Forelimb muscle (tissue), 1 donor: ENCODE results near the gene ROBO1. TPM values are rescaled to one million over a fixed set of nuclear protein-coding genes. Genes with fewer than 3 reads are reported as not detected.
"Not testable (repeated sequence)": the region's sequence is repeated elsewhere in the genome, so short reads cannot be mapped to it uniquely, and the experiment has no call there.

Source experiments
- DNase-seq: peaks from one replicate; pipeline ENCODE4 v3.0.0-alpha.2; 2013; ENCODE audit warnings: low read depth
- polyA plus RNA-seq: library from polyadenylated mRNA; unstranded; fragments of 120-200 nt; gene quantifications from one replicate; pipeline ENCODE4 v1.2.1, GENCODE V29; 2013; ENCODE audit not compliant: insufficient read length

The ROBO1 gene
- polyA plus RNA-seq, 1 donor, result 35.9 TPM

DNA sequence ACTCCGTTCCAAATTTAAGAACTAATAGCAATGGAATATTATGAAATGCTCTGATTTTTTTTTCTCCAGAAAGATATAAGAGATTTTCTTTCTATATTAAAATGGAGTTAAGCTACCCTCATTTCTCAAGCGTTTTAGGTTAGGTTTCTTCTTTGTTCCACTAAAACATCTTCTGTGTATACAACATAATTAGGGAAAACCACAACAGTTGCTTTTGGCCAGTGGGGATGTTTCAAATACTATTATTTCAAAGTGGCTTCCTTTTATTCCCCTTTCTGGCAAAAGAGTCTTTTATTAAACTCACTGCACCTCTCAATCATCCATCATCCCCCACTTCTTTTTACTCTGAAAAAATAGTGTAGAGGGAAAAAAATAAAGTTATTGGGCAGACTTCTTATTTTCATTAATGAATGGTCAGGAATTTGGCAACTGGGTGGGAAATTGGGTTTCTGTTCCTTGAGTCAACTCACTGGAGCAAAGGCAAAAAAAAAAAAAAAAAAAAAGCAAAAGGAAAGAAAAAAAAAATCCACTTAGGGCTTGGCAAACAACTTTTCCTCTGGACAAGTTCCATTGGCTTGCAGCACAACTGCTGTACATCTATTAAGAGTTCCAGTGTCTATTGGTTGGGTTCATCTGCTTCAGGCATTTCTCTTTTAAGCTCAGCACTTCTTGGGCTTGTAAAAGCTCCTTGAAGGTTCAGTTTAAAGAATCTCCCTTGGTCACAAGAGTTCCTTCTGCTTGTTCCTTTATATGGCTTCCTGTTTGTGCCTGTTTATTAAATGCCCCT is 963.4 kb downstream of the ROBO1 start:
- peak; percentile 83 for DNase-seq

DNA sequence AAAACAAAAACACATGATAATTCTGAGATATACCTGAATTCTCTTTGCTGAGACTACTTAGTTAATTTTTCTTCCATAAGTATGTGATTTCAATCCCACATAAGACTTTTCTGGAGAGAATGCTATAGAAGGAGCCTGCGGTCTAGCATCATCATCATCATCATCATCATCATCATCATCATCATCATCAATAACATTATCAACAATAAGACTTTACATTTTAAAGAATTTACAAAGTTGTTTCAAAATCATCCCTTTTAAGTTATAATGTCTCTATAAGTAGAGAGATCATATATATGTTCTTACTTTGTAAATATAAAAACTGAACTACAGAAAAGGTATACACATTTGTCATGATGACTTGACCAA is 965.3 kb downstream of the ROBO1 start:
- DNase-seq, result no peak

DNA sequence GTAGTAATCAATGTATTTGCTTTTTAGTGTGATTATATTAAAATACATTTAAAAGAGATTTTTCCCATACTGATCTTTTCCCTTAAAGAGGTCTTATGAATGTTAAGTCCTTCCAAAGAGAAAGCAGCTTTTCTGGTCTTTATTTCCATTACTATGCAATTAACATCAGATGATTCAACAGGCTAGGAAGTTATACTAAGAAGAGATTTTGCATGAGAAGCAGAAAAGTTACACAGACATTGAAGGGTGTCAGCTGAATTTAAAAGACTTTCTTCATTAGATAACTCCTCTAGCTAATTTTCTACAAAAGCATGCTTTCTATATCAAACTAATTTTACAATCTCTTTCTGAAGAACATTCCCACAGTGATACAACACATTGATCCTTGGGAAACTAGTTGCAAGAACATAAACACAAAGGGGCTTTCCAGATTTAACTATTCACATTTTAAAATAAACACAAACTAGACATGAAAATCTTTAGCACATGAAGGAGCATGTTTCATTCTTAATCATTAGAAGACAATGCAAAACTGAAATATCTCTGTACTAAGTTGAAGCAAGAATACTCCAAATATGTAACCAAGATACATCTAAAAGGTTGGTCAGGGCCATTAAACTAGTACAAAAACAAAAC is 965.8 kb downstream of the ROBO1 start:
- no peak for DNase-seq

DNA sequence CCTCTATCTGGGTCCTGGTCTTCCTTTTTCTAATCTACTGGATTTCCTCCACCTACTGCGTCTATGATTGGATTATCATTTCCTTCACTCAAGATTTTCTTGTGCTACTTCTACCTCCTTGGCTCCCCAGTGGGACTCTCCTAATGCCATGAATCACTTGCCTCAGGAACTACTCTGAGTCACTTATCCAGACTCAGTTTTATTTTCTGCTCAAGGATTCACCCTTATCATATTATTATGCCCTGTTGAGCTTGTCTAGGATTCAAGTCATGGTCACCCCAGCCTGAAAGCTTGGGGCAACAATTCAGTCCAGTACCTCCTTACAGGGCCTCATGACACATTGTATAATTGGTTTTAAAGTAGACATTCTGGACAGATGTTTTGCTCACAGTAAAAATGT is 968.1 kb downstream of the ROBO1 start:
- no peak for DNase-seq

DNA sequence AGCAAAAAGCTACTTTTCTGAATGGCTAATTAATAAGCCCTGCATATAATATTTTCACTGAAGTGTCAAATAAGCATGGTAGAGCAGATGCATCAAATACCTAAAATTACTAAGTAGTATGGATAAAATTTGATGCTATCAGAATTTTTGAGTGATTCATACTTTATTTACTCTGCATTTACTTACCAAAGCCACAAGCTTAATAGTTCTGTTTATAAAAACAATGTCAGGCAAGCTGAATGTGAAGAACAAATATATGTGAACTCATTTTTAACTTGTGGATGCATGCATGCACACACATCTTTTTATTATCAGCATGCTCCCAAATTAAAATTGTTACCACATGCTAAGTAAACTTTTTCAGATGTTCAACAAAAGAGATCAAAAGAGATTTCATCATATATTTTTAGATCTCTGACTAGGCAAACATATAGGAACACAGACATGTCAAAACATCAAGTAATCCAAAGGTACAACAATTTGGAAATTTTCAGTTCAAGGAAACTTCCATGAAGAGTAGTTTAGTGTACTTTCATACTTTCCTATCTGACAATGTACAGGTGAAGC is 969.4 kb downstream of the ROBO1 start:
- DNase-seq, result no peak

DNA sequence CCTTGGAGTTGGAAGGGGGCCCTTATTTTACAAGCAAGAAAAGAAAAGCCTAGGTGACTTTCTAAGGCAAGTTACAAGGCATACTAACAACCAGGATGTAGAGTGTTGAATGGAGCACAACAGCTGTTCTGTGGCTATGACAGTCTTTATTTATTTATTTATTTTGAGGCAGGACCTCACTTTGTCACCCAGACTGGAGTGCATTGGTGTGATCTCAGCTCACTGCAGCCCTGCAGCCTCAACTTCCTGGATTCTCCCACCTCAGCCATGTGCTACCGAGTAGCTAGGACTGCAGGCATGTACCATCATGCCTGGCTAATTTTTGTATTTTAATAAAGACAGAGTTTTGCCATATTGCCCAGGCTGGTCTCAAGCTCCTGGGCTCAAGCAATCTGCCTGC is 973.4 kb downstream of the ROBO1 start:
- no peak for DNase-seq

DNA sequence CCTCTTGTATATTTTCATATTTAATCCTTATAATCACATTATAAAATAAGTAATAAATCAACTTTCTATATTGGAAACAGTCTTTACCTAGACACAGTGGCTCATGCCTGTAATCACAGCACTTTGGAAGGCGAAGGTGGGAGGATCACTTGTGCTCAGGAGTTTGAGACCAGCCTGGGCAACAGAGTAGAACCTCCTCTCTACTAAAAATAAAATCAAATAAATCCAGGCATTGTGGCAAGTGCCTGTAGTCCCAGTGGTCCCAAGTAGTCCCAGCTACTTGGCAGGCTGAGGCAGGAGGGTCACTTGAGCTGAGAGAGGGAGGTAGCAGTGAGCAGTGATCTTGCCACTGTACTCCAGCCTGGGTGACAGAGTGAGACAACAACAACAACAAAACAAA is 975.1 kb downstream of the ROBO1 start:
- DNase-seq, result no peak

DNA sequence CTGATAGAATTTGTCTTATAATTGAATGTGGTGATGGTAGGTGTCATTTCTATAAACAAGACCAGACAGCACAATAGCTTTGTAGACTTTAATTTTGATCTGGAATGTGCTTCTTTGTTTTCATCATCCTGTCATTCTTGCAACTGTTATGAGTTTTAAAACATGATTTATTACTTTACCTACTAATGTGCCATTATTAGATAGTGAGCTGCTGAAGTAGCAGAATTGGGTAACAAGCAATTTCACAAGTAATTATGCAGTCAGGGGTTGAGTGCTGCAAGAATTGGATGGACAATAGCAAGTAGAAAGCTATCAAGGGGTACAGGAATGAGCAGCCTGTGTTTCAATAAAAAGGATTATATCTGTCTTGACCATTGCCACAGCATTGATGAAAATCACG is 975.6 kb downstream of the ROBO1 start:
- no peak for DNase-seq

DNA sequence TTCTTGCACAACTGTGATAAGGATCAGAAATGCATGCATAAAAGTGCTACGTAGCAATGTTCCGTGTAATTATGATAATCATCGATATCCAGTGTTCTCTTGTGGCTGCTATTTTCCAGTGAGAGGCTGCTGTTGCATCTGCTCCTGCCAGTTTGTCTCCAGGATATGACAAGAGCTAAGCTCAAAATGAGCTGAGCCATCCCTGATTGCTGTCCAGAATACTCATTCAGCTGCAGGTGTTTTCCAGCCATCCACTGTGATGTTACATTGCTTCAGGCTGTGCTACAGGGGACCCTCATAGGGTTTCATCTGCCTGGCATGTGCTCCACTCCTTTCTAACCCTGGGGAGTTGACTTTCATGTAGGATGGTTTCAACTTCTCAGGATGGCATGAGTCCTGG is 976.0 kb downstream of the ROBO1 start:
- DNase-seq, result no peak

DNA sequence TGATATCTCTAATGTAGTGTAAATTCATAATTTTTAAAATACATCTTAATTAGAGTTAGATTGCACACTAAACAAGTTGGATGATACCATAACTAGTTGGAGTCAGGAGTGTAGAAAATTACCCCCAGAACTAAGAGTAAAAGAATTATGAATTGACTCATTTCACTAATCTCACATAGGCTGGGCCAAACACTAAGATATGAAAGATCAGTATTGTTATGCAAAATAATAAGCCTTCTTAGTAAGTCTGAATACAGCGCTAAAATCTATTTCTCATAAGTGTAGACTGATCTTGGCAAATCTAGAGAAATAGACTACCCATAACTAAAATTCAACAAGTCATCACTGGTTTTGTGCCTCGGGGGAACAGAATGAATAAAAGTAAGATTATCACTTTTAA is 979.0 kb downstream of the ROBO1 start:
- no peak for DNase-seq

DNA sequence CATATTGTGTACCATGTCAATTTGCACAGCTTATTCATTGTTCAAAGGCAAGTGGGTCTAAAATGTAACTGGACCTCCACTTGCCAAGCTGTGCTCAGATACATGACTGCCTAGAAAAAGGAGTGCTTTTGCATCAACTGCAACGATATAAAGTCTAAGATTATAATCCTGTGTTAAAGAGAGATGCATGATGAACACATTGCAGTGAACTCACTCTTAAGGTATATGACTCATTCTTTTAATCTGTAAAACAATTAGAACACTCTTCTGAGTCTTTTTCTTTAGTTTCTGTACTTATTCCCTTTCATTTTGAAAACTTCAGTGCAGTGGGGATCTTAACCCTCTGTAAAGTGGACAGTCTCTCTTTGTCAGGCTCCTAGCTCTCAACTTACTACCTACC is 982.8 kb downstream of the ROBO1 start:
- no peak for DNase-seq

DNA sequence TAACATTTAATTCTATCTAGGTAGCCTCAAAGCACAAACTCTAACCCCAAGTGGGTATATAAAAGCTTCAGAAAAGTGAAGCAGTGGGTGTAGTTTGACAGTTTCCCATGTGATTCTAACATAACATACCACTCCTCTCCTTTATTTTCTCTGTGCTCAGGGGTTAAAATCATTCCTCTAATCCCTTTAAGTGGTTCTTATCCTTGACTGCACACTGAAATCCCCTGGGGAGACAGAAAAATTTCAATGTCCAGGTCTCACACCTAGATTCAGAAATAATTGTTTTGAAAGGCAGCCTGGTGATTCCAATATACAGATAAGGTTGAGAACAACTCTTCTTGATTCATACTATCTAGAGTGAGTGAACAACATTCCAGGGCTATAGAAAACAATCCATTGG is 986.4 kb downstream of the ROBO1 start:
- no peak for DNase-seq

DNA sequence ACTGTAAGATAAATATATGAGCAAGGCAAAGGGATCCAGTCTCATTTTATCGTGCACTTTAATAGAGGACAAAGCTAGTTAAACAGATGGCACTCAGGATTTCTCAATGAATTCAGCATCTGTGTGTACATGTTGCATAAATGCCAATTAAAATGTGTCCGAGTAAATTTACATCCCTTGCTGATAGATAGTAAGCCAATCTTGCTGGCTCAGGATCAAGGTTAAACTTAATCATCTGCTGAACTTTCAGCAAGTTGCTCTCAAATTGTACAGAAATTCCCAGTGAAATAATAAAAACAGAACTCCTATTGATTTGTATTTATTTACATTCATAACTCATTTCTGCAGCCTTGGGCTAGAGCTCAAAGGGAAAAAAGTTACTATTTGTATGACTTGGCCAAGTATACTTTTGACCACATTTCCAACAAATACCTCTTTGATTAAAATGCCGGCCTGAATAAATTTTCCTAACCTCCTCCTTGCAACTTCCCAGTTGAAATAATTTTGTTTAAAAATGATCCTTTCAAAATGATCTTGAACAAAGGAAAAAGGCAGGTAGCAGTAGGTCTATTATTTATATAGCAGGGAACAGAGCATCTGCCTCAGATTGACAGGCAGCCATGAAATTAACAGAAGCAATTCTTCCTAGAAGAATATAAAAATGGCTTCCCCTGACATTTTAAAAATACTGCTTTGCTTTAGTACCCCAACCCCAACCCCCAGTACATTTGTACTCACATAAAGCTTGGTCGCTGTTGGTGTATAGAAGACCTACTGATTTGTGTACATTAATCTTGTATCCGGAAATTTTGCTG is 1001.9 kb downstream of the ROBO1 start:
- DNase-seq, result no peak

DNA sequence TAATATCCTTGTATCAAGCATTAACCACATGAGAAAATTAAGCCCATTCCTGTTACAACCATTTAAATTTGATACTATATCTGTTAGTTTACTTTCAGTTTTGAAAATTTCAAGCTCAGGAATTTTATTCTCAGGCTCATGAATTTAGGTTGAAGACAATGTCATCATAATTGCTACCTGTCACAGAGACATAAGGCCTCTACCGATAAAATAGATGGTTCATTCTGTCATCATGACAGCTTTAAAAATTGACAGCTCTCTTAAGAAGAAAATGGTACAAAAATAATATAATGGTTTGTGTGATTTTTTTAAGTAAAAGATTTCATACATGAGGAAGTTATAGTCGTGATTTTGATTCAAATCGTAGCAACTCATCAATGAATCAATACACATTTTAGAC is 1003.2 kb downstream of the ROBO1 start:
- DNase-seq, result no peak

DNA sequence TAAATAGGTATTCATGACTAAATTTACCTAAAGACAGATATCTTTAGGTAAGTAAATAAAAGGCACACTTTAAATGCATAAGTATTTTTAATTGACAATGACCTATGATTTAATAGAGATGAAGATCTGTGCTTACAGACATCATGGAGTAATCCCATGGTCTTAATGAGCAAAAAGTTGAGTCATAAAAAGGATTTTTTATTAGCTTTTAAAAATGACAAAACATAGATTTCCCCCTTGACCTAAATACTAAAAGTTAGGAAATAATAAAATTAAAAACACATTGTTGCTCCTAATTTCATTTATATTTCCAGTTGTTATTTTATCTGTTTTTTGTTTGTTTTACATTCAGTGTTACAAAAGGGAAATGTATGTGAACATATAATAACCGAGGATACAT is 1005.7 kb downstream of the ROBO1 start:
- DNase-seq, result no peak

DNA sequence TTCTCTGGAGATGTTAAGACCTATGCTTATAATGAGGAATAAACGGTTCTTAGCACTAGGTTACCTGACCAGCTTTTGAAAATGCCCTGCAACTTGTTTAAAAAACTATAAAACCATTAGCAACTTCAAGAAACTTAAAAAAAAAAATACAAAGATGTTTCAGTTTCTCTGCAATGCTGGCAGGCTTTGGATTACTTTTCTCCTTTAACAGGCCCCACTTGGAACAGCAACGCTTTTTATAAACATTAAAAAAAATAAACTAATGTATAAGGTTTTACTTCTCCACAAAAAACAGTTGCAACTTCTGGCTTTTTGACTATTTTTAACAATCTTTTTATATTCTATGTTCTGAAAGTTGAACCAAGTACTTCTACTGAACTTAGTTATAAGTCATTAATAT is 1006.7 kb downstream of the ROBO1 start:
- no peak for DNase-seq

DNA sequence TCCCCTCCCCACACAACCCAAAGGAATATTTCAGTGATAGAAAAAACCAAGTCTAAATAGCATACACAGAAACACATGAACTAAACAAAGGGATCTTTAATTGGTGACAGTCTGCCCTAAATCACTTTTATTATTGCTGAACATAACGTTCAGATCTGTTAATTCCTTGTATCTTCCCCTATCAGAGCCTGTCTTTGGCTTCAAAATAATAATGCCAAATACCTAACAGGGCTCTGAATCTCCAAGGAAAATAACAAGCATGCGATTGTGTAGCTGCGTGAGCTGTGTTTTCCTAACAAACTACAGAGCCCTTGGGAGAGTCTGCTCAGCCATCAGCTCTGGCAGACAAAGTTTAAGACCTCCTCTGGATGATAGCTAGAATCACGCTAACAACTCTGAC is 1010.1 kb downstream of the ROBO1 start:
- no peak for DNase-seq

DNA sequence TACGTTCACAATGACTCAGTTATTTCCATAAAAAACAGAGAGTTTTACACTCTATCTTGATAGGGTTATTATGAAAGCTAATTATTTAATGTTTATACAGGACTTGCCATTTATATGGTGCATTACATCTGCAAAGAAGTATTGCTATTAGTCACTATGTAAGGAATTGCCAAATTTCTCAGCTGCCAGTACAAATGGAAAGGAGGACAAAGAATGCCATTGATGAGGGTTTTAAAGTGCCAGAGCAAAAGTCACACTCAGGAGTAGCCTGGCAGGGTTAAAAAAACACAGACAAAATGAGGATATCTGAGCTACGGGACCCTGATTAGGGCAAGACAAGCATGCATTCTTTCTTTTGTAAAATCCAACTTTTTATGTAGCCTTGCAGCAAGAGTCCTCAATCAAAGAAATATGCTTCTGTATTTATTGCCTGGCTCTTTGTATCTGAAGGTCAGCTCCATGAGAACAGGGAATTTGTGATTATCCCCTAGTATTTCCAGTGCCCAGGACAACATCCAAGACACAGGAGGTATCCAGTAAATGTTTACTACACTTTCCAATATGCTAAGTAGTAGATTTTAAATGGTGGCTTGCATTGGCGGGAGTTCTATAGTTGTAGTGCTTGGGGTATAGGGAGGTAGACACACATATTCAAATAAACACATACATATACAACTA is 1013.6 kb downstream of the ROBO1 start:
- DNase-seq, result no peak

DNA sequence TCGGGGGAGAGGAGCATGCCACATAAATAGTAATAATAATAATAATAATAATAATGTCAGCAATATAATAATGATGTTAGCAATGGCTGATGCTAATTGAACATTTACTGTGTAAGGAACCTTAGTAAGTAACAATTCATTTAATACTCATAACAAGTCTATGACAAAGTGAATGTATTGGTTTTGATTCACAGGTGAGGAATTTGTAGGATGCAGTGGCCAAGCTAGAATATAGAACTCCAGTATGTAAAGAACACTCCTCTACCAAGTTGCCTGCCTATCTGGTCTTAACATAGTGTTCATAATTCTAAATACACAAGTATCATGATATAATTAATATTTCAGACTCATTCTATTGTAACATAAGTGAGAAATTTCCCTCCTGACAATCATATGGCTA is 1016.5 kb downstream of the ROBO1 start:
- DNase-seq, result no peak

DNA sequence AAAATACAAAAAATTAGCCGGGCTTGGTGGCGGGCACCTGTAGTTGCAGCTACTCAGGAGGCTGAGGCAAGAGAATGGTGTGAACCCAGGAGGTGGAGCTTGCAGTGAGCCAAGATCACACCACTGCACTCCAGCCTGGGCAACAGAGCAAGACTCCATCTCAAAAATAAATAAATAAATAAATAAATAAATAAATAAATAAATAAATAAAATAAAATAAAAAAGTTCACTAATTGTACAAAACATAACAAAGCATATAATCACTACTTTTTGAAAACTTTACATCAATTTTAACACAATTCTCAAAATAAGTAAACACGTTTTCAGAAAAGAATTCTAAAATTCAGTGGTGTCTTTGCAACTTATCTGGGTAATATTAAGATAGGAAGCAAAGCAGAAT is 1017.5 kb downstream of the ROBO1 start:
- not testable (repeated sequence) for DNase-seq

DNA sequence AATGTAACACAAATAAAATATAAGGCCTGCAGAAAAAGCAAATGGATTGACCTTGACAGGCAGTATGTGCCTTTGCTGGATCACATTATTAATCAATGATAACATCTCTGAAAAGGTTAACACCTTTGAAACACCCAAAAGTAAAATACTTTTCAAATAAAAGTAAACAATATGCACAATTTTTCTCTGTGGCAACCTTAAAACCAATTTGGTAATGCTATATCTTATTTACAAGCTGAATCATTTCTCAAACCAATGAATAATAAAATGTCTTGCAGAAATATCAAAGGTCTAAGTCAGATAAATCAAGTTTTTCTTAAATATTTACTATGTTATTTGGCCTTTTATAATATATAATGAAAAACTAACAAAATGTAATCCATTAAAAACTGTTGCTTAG is 1018.7 kb downstream of the ROBO1 start:
- no peak for DNase-seq

DNA sequence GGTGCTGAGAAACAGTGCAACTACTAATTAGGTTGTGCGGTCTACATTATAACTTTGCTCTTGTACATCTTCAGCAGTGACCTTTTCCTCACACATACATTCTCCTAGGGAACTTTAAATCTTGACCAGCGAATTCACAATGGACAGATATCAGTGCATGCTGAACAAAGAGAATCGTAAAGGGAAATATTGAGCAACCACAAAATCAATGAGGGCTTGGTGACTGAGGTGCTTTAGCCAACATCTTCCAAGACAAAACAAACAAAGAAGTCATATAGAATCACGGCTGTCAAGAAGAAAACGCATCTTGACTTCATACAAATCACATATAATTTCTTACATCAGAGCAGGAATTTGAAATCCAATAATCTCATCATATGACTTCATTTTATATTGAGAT is 1022.0 kb downstream of the ROBO1 start:
- no peak for DNase-seq
